HG03439 (cell line): ENCODE measurements around the gene KDR.

Experiments used
- ATAC-seq: cut with Tn5 transposase; IDR thresholded peaks from one replicate; pipeline ENCODE4 v1.9.1; 2021; ENCODE audit warnings: mild to moderate bottlenecking, moderate library complexity; ENCODE audit not compliant: unreplicated experiment

The KDR gene

DNA sequence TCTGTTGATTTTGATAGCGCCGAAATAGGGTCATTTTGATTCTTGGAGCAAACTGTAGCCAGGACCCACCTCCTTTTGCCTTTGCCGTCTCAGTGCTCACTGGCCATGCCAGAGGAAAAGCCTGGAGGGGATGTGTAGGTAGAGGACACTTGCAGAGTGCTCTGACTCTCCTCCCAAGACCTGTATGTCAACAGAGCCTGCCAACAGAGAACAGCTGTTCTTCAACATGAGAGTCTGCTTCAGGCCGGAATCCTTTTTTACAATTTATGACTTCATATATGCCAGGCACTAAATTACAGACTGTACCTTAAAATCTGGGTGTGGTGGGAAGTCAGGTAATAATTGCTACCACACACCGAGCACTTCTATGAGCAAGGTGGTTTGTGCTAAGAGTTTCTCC lies 94.2 kb downstream of the KDR start:
- ATAC-seq = no peak

GRCh38 chr4:55030589-55030988 lies 94.8 kb downstream of the KDR start:
- no peak for ATAC-seq

GRCh38 chr4:55029821-55030503 lies 95.4 kb downstream of the KDR start:
- ATAC-seq = no peak

- no peak for ATAC-seq
Observed at GRCh38 chr4:55029321-55029720, 96.1 kb downstream of the KDR start.
